Measurements from ENCODE around the gene GNG12. TPM values are rescaled to one million over a fixed set of nuclear protein-coding genes. Genes with fewer than 3 reads are reported as not detected.
A peak's percentile ranks its signal among the peaks of the same experiment; 100 is the strongest.

GNG12 gene
- total and polyA plus RNA-seq, 9 of the 15 experiments (the other 6 are each of a cell fraction or from before 2014, with no cell fraction given): 2.6 to 6.0 (median 4.1) TPM

GRCh38 chr1:67685558-67686266, 147.6 kb downstream of the GNG12 start (continued):
- TF ChIP-seq POU5F1 (IDR thresholded peaks at IDR 0.05; ENCODE audit: borderline replicate concordance, low read depth, low read length, partially characterized antibody): no peak
- no peak for TF ChIP-seq SAFB2 (IDR thresholded peaks at IDR 0.05; ENCODE audit: borderline replicate concordance, low read depth, low read length, severe bottlenecking)
- TF ChIP-seq RBM14 (IDR thresholded peaks at IDR 0.05; ENCODE audit: borderline replicate concordance, insufficient read depth, low read depth, low read length): peak; percentile 45; the same call in 1 of the 2 replicates
- no peak for TF ChIP-seq ZNF354B (CRISPR knock-in tag; IDR thresholded peaks at IDR 0.05)
- TF ChIP-seq PHTF2 (CRISPR knock-in tag; IDR thresholded peaks at IDR 0.05): no peak
- TF ChIP-seq, protein P1, sequence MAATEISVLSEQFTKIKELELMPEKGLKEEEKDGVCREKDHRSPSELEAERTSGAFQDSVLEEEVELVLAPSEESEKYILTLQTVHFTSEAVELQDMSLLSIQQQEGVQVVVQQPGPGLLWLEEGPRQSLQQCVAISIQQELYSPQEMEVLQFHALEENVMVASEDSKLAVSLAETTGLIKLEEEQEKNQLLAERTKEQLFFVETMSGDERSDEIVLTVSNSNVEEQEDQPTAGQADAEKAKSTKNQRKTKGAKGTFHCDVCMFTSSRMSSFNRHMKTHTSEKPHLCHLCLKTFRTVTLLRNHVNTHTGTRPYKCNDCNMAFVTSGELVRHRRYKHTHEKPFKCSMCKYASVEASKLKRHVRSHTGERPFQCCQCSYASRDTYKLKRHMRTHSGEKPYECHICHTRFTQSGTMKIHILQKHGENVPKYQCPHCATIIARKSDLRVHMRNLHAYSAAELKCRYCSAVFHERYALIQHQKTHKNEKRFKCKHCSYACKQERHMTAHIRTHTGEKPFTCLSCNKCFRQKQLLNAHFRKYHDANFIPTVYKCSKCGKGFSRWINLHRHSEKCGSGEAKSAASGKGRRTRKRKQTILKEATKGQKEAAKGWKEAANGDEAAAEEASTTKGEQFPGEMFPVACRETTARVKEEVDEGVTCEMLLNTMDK (IDR thresholded peaks at IDR 0.05; ENCODE audit: borderline replicate concordance, insufficient read depth, low read depth, low read length, poor library complexity, severe bottlenecking): no peak
- no peak for TF ChIP-seq MTA3 (IDR thresholded peaks at IDR 0.05; ENCODE audit: borderline replicate concordance)
- TF ChIP-seq ZNF311 (CRISPR knock-in tag; IDR thresholded peaks at IDR 0.05): no peak
- TF ChIP-seq, protein P2, sequence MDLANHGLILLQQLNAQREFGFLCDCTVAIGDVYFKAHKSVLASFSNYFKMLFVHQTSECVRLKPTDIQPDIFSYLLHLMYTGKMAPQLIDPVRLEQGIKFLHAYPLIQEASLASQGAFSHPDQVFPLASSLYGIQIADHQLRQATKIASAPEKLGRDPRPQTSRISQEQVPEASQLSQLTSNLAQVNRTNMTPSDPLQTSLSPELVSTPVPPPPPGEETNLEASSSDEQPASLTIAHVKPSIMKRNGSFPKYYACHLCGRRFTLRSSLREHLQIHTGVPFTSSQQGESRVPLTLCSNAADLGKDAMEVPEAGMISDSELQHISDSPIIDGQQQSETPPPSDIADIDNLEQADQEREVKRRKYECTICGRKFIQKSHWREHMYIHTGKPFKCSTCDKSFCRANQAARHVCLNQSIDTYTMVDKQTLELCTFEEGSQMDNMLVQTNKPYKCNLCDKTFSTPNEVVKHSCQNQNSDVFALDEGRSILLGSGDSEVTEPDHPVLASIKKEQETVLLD (IDR thresholded peaks at IDR 0.05): no peak
- TF ChIP-seq, protein P3, sequence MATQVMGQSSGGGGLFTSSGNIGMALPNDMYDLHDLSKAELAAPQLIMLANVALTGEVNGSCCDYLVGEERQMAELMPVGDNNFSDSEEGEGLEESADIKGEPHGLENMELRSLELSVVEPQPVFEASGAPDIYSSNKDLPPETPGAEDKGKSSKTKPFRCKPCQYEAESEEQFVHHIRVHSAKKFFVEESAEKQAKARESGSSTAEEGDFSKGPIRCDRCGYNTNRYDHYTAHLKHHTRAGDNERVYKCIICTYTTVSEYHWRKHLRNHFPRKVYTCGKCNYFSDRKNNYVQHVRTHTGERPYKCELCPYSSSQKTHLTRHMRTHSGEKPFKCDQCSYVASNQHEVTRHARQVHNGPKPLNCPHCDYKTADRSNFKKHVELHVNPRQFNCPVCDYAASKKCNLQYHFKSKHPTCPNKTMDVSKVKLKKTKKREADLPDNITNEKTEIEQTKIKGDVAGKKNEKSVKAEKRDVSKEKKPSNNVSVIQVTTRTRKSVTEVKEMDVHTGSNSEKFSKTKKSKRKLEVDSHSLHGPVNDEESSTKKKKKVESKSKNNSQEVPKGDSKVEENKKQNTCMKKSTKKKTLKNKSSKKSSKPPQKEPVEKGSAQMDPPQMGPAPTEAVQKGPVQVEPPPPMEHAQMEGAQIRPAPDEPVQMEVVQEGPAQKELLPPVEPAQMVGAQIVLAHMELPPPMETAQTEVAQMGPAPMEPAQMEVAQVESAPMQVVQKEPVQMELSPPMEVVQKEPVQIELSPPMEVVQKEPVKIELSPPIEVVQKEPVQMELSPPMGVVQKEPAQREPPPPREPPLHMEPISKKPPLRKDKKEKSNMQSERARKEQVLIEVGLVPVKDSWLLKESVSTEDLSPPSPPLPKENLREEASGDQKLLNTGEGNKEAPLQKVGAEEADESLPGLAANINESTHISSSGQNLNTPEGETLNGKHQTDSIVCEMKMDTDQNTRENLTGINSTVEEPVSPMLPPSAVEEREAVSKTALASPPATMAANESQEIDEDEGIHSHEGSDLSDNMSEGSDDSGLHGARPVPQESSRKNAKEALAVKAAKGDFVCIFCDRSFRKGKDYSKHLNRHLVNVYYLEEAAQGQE (IDR thresholded peaks at IDR 0.05; ENCODE audit: borderline replicate concordance): no peak
- TF ChIP-seq, protein P3 (CRISPR knock-in tag; IDR thresholded peaks at IDR 0.05; ENCODE audit: low read depth): no peak
- TF ChIP-seq, protein P4, sequence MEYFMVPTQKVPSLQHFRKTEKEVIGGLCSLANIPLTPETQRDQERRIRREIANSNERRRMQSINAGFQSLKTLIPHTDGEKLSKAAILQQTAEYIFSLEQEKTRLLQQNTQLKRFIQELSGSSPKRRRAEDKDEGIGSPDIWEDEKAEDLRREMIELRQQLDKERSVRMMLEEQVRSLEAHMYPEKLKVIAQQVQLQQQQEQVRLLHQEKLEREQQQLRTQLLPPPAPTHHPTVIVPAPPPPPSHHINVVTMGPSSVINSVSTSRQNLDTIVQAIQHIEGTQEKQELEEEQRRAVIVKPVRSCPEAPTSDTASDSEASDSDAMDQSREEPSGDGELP (CRISPR knock-in tag; IDR thresholded peaks at IDR 0.05; ENCODE audit: borderline replicate concordance): no peak; the same call in 1 of the 2 replicates

Data from K562 (cell line).